Neural crest cell (in vitro differentiated cells): ENCODE results near the gene PARL. TPM values are rescaled to one million over a fixed set of nuclear protein-coding genes. Genes with fewer than 3 reads are reported as not detected.
"Not testable (repeated sequence)": the region's sequence is repeated elsewhere in the genome, so short reads cannot be mapped to it uniquely, and the experiment has no call there.

Source experiments
- DNase-seq: peaks from one replicate; pipeline ENCODE4 v3.0.0; 2021; ENCODE audit warnings: low read depth, mixed read lengths, low spot score
- H3K27ac Mint-ChIP-seq: one replicate; pipeline ENCODE4 v1.8.0; 2021; ENCODE audit warnings: mild to moderate bottlenecking, mixed read lengths; ENCODE audit not compliant: unreplicated experiment
- H3K27me3 Mint-ChIP-seq: 2 replicates; pipeline ENCODE4 v1.8.0; 2021; ENCODE audit warnings: low read depth, mild to moderate bottlenecking, mixed read lengths
- H3K36me3 Mint-ChIP-seq: 2 replicates; pipeline ENCODE4 v1.8.0; 2021; ENCODE audit warnings: low read depth, mild to moderate bottlenecking, mixed read lengths
- H3K4me1 Mint-ChIP-seq: 2 replicates; pipeline ENCODE4 v1.8.0; 2021; ENCODE audit warnings: mixed read lengths
- H3K4me3 Mint-ChIP-seq: one replicate; pipeline ENCODE4 v1.8.0; 2021; ENCODE audit warnings: mild to moderate bottlenecking, mixed read lengths
- H3K9me3 Mint-ChIP-seq: 2 replicates; pipeline ENCODE4 v1.8.0; 2021; ENCODE audit warnings: mixed read lengths
- total RNA-seq: library from RNA; stranded (reverse); gene quantifications from 2 replicates; pipeline ENCODE4 v1.2.1, GENCODE V29; 2021
- TF ChIP-seq, protein P1 (sequence below): fragments of 200-600 bp; sonication (generic); conservative IDR thresholded peaks from 2 replicates; pipeline ENCODE4 v1.5.0; 2021; ENCODE audit warnings: antibody characterized with exemption, mild to moderate bottlenecking

Gene PARL
- total RNA-seq, 1 donor from 2014 or later = 70.4 TPM

GRCh38 chr3:183797996-183798395 is 86.7 kb downstream of the PARL start:
- Mint-ChIP-seq H3K27me3 (no peaks in the 10 kb centered on the region), H3K4me1 (peaks cover 12% of the 10 kb centered on the region), H3K9me3 (no peaks in the 10 kb centered on the region), H3K27ac (no peak overlapping the region), H3K4me3 (no peak overlapping the region), H3K36me3 (peaks cover 31% of the 10 kb centered on the region)
- DNase-seq = no peak
- TF ChIP-seq, protein P1, sequence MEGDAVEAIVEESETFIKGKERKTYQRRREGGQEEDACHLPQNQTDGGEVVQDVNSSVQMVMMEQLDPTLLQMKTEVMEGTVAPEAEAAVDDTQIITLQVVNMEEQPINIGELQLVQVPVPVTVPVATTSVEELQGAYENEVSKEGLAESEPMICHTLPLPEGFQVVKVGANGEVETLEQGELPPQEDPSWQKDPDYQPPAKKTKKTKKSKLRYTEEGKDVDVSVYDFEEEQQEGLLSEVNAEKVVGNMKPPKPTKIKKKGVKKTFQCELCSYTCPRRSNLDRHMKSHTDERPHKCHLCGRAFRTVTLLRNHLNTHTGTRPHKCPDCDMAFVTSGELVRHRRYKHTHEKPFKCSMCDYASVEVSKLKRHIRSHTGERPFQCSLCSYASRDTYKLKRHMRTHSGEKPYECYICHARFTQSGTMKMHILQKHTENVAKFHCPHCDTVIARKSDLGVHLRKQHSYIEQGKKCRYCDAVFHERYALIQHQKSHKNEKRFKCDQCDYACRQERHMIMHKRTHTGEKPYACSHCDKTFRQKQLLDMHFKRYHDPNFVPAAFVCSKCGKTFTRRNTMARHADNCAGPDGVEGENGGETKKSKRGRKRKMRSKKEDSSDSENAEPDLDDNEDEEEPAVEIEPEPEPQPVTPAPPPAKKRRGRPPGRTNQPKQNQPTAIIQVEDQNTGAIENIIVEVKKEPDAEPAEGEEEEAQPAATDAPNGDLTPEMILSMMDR = no peak

- peaks cover 28% of the 10 kb centered on the region for H3K36me3 Mint-ChIP-seq
- H3K4me3 Mint-ChIP-seq = no peak overlapping the region
- no peak for DNase-seq
- H3K4me1 Mint-ChIP-seq = peaks cover 12% of the 10 kb centered on the region
- TF ChIP-seq, protein P1 = no peak
- H3K27me3 Mint-ChIP-seq = no peaks in the 10 kb centered on the region
- H3K9me3 Mint-ChIP-seq = no peaks in the 10 kb centered on the region
- no peak overlapping the region for H3K27ac Mint-ChIP-seq
Observed at GRCh38 chr3:183796372-183796771, 88.3 kb downstream of the PARL start.

DNA sequence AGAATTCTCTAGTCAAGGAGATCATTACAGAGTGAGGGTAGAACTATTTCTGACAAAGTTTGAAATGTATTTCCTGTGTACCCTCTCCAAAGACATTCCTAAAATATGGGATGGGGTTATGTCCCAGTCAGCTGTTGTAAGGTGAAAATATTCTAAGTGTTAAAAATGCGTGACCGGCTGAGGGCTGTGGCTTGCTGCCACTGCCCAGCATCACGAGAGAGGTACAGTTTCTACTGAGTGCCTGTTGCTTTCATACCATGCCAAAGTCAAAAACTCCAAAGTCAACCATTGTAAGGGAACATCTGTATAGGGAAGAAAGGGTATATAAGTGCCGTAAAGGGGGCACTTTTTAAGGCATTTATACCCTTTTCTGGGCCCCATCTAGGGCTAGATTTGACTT is 90.2 kb downstream of the PARL start:
- H3K4me1 Mint-ChIP-seq = peaks cover 5% of the 10 kb centered on the region
- DNase-seq = no peak
- TF ChIP-seq, protein P1 = no peak
- H3K27ac Mint-ChIP-seq = no peak overlapping the region
- peaks cover 31% of the 10 kb centered on the region for H3K36me3 Mint-ChIP-seq
- H3K4me3 Mint-ChIP-seq = no peak overlapping the region
- no peaks in the 10 kb centered on the region for H3K27me3 Mint-ChIP-seq
- H3K9me3 Mint-ChIP-seq = no peaks in the 10 kb centered on the region

DNA sequence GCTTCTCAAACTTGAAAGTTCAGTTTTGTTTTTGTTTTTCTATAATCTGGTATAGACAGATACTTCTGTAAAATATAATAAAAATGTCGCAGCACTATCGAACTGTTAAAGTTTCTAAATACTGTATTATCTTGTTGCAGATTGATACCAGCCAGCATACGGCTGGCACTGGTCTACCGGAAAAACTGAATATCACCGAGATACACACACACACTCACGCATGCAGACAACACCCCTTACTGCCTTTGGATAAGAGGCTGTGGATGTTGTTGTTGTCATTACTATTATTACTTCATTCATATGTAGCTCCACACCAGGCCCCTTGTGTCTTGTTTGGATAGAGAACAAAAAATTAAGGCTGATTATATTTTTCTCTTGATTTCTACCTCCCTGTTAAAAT is 91.7 kb downstream of the PARL start:
- no peaks in the 10 kb centered on the region for H3K9me3 Mint-ChIP-seq
- H3K27ac Mint-ChIP-seq = no peak overlapping the region
- H3K4me1 Mint-ChIP-seq = no peaks in the 10 kb centered on the region
- TF ChIP-seq, protein P1 = no peak
- DNase-seq = no peak
- H3K27me3 Mint-ChIP-seq = no peaks in the 10 kb centered on the region
- no peak overlapping the region for H3K4me3 Mint-ChIP-seq
- H3K36me3 Mint-ChIP-seq = peaks cover 34% of the 10 kb centered on the region

DNA sequence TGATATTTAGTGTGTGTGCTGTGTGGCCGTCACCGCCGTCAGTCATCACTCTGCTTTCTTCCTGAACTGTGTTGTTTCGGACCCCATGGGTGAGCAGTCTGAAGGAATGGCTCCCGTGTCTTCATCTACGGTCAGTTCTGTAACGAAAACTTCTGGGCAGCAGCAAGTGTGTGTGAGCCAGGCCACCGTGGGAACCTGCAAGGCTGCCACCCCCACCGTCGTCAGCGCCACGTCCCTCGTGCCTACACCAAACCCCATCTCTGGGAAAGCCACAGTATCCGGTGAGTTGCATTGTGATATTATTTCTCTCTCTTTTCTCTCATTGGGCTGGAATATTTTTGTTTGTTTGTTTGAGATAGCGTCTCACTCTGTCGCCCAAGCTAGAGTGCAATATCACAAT is 94.0 kb downstream of the PARL start:
- Mint-ChIP-seq H3K4me1 (no peaks in the 10 kb centered on the region), H3K9me3 (no peaks in the 10 kb centered on the region), H3K36me3 (peaks cover 46% of the 10 kb centered on the region), H3K4me3 (no peak overlapping the region), H3K27me3 (no peaks in the 10 kb centered on the region), H3K27ac (peak overlapping the region; percentile 87)
- DNase-seq = no peak
- TF ChIP-seq, protein P1 = no peak

GRCh38 chr3:183789826-183790225 is 94.9 kb downstream of the PARL start:
- Mint-ChIP-seq H3K9me3 (no peaks in the 10 kb centered on the region), H3K27ac (no peak overlapping the region), H3K4me1 (no peaks in the 10 kb centered on the region), H3K27me3 (no peaks in the 10 kb centered on the region), H3K4me3 (no peak overlapping the region), H3K36me3 (peaks cover 47% of the 10 kb centered on the region)
- no peak for DNase-seq
- TF ChIP-seq, protein P1 = no peak

- DNase-seq, H3K27ac Mint-ChIP-seq, H3K9me3 Mint-ChIP-seq, H3K4me1 Mint-ChIP-seq, H3K4me3 Mint-ChIP-seq, H3K27me3 Mint-ChIP-seq: not testable (repeated sequence)
- H3K36me3 Mint-ChIP-seq = peaks cover 53% of the 10 kb centered on the region
Observed at GRCh38 chr3:183784503-183784902, 100.2 kb downstream of the PARL start.
